Ishikawa (cell line): ENCODE data around the gene SATB2.
A peak's percentile ranks its signal among the peaks of the same experiment; 100 is the strongest.

Experiments used
- CEBPB ChIP-seq: IDR thresholded peaks from 2 replicates; pipeline ENCODE4 v1.6.1; 2012
- CREB1 ChIP-seq: IDR thresholded peaks from 2 replicates; pipeline ENCODE4 v1.6.1; 2012; ENCODE audit warnings: low read depth
- EGR1 ChIP-seq: IDR thresholded peaks from 2 replicates; pipeline ENCODE4 v1.6.1; 2012
- EP300 ChIP-seq: IDR thresholded peaks from 2 replicates; pipeline ENCODE4 v1.6.1; 2012; ENCODE audit warnings: borderline replicate concordance
- FOXM1 ChIP-seq: IDR thresholded peaks from 2 replicates; pipeline ENCODE4 v1.6.1; 2012; ENCODE audit warnings: low read depth, borderline replicate concordance
- NFIC ChIP-seq: IDR thresholded peaks from 2 replicates; pipeline ENCODE4 v1.6.1; 2012
- RAD21 ChIP-seq: IDR thresholded peaks from 2 replicates; pipeline ENCODE4 v1.6.1; 2012; ENCODE audit warnings: low read depth
- TAF1 ChIP-seq: IDR thresholded peaks from 2 replicates; pipeline ENCODE4 v1.6.1; 2012; ENCODE audit warnings: low read depth, mild to moderate bottlenecking
- TCF12 ChIP-seq: IDR thresholded peaks from 2 replicates; pipeline ENCODE4 v1.6.1; 2012; ENCODE audit warnings: low read depth
- TEAD4 ChIP-seq: IDR thresholded peaks from 2 replicates; pipeline ENCODE4 v1.6.1; 2012
- USF1 ChIP-seq: IDR thresholded peaks from 2 replicates; pipeline ENCODE4 v1.6.1; 2012
- YY1 ChIP-seq: IDR thresholded peaks from 2 replicates; pipeline ENCODE4 v1.6.1; 2012; ENCODE audit warnings: low read depth
- ZBTB7A ChIP-seq: IDR thresholded peaks from 2 replicates; pipeline ENCODE4 v1.6.1; 2012; ENCODE audit warnings: low read depth
- TF ChIP-seq, protein P1 (sequence below): IDR thresholded peaks from 2 replicates; pipeline ENCODE4 v1.6.1; 2012; ENCODE audit warnings: low read depth, mild to moderate bottlenecking
- TF ChIP-seq, protein P2 (sequence below): IDR thresholded peaks from 2 replicates; pipeline ENCODE4 v1.6.1; 2012

SATB2 gene

GRCh38 chr2:199490049-199490448 lies 32.3 kb upstream of the SATB2 start:
- TF ChIP-seq CEBPB (no peak), EP300 (no peak), FOXM1 (no peak), NFIC (no peak), TCF12 (no peak), RAD21 (no peak), CREB1 (no peak), EGR1 (no peak), TEAD4 (no peak), TAF1 (no peak), ZBTB7A (no peak), USF1 (no peak), YY1 (no peak)
- TF ChIP-seq, protein P1, sequence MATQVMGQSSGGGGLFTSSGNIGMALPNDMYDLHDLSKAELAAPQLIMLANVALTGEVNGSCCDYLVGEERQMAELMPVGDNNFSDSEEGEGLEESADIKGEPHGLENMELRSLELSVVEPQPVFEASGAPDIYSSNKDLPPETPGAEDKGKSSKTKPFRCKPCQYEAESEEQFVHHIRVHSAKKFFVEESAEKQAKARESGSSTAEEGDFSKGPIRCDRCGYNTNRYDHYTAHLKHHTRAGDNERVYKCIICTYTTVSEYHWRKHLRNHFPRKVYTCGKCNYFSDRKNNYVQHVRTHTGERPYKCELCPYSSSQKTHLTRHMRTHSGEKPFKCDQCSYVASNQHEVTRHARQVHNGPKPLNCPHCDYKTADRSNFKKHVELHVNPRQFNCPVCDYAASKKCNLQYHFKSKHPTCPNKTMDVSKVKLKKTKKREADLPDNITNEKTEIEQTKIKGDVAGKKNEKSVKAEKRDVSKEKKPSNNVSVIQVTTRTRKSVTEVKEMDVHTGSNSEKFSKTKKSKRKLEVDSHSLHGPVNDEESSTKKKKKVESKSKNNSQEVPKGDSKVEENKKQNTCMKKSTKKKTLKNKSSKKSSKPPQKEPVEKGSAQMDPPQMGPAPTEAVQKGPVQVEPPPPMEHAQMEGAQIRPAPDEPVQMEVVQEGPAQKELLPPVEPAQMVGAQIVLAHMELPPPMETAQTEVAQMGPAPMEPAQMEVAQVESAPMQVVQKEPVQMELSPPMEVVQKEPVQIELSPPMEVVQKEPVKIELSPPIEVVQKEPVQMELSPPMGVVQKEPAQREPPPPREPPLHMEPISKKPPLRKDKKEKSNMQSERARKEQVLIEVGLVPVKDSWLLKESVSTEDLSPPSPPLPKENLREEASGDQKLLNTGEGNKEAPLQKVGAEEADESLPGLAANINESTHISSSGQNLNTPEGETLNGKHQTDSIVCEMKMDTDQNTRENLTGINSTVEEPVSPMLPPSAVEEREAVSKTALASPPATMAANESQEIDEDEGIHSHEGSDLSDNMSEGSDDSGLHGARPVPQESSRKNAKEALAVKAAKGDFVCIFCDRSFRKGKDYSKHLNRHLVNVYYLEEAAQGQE = no peak
- TF ChIP-seq, protein P2, sequence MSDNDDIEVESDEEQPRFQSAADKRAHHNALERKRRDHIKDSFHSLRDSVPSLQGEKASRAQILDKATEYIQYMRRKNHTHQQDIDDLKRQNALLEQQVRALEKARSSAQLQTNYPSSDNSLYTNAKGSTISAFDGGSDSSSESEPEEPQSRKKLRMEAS = no peak

DNA sequence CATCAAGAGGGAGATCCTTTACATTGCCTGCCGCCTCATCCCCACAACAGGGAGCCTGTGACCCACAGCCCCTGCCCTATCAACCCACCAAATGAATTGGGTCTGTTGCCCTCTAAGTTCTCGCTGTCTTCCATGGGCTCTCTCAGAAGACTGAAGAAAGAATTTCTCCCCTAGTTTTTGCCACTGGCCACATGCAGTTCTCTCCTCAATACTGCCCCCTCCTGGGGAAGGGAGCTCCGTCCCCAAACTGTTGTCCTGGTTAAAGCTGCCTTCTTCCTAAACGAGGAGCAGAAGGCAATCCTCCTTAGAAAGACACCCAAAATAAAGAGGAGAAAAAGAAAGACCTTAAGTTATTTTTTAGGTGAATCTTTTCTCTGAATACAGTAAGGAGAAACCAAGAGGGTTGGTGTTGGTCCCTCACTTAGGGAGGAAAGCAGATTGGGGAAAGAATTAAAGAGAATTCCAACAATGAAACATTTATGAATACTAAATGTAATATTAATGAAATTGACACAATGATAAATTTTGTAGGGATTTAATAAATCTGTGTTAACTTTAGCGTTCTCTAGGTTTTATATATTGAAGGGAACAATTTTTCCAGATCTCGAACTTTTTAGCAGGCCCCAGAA lies 31.1 kb upstream of the SATB2 start:
- TF ChIP-seq TCF12 = no peak
- no peak for TF ChIP-seq USF1
- no peak for TF ChIP-seq FOXM1
- no peak for TF ChIP-seq EGR1
- peak; percentile 52 for TF ChIP-seq RAD21
- TF ChIP-seq CEBPB = no peak
- no peak for TF ChIP-seq CREB1
- no peak for TF ChIP-seq NFIC

DNA sequence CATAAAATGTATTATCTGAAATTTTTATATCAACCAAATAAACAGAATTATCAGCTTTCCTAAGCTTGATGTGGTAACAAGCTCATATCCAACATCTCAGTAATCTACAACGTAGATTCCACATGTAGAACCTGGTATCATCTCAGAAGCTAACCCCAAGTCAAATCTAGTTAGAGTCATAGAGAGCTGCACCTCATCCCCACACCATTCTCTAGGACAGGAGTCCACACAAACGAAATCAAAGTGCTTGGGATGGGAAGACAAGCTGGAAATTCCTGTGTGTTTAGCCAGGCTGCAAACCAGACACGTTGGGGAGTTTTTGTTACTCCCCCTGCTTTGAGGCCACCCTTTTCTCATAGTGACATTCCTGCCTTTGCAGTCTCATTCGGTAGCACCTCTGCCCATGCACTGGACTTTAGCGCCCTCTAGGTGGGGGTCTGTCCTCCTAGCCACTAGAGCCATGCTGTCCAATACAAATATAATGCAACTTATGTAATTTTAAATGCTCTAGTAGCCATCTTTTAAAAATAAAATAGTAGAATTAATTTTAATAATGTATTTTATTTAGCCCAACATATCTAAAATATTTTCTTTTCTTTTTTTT lies 28.1 kb upstream of the SATB2 start:
- TF ChIP-seq RAD21 (peak; percentile 74), FOXM1 (no peak), USF1 (no peak), EGR1 (no peak), TEAD4 (no peak)
- TF ChIP-seq, protein P2 = no peak

DNA sequence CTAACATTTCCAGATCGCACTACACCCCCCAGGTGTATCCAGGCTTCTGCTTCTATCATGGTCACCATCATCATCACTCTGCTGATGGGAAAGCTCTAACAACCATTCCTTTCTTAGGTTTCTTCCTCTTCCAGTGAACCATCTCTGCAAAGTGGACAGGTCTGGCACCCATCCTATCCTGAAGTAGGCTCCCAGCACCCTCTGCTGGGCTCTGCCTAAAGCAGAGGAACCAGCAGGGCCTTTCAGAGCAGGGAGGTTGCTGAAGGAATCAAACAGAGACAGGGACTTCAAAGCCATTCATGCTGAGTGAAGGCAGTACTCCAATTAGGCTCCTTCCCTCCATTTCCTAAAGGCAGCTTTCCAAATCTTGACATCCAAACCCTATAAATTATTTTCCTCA lies 27.2 kb upstream of the SATB2 start:
- TF ChIP-seq ZBTB7A = no peak

GRCh38 chr2:199480966-199481365 lies 23.2 kb upstream of the SATB2 start:
- TF ChIP-seq, protein P1 = no peak
- TF ChIP-seq, protein P2 = no peak
- no peak for TF ChIP-seq NFIC
- TF ChIP-seq TEAD4 = no peak
- no peak for TF ChIP-seq TAF1
- TF ChIP-seq FOXM1 = no peak
- no peak for TF ChIP-seq YY1
- no peak for TF ChIP-seq CEBPB
- no peak for TF ChIP-seq USF1
- TF ChIP-seq CREB1 = no peak
- no peak for TF ChIP-seq RAD21
- TF ChIP-seq EP300 = no peak
- no peak for TF ChIP-seq ZBTB7A
- no peak for TF ChIP-seq EGR1
- no peak for TF ChIP-seq TCF12
